HG03565 (cell line): ENCODE measurements around the gene TPSG1.
"Not testable (repeated sequence)": the region's sequence is repeated elsewhere in the genome, so short reads cannot be mapped to it uniquely, and the experiment has no call there.

Experiments used
- ATAC-seq: cut with Tn5 transposase; IDR thresholded peaks from one replicate; pipeline ENCODE4 v1.9.1; 2021; ENCODE audit warnings: mild to moderate bottlenecking, moderate library complexity; ENCODE audit not compliant: unreplicated experiment

TPSG1 gene

DNA sequence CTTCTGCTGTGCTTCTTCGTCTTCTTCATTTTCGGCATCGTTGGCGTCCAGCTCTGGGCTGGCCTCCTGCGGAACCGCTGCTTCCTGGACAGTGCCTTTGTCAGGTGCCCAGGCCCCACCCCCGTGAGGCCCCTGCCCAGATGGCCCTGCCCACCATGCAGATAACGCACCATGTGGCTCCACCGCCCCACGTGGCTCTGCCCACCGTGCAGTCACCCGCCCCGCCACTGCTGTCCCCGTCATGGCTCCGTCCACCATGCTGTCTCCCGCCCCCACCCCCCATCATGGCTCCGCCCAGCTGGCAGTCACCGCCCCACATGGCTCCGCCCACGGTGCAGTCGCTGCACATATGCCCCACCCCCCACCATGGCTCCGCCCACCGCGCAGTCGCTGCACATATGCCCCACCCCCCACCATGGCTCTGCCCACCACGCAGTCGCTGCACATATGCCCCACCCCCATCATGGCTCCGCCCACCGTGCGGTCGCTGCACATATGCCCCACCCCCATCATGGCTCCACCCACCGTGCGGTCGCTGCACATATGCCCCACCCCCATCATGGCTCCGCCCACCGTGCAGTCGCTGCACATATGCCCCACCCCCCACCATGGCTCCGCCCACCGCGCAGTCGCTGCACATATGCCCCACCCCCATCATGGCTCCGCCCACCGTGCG is 26.3 kb downstream of the TPSG1 start:
- ATAC-seq, result not testable (repeated sequence)

- ATAC-seq, result no peak
Observed at GRCh38 chr16:1198194-1198593, 26.9 kb downstream of the TPSG1 start.

DNA sequence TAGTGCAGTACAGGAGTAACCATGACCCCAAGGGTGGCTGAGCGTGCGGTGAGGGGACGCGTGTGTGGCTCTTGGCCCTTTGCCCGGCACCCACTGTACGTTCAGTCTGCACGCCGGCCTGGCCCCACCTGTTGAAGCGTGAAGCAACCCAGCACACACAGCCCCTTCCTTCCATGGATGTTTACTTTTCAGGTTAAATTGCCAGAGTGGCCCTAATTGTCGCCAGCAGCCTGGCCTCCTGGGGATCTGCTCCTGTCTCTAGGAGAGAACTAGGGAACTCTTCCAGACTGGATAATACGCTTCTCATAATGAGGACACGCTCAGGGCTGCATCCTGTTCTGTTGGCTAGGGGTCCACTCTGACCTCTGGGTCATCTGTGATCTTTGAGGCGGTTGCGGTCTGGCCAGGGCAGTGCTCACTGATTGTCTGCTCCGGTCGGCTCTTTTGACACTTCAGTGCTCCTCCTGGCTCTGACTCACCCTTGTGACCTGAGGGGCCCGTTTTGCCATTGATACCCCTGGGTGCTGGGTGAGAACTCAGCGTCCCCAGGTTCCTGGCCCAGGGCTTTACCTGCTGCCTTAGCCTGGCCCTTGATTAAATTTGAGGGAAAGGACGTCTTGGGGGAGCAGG is 27.7 kb downstream of the TPSG1 start:
- no peak for ATAC-seq

DNA sequence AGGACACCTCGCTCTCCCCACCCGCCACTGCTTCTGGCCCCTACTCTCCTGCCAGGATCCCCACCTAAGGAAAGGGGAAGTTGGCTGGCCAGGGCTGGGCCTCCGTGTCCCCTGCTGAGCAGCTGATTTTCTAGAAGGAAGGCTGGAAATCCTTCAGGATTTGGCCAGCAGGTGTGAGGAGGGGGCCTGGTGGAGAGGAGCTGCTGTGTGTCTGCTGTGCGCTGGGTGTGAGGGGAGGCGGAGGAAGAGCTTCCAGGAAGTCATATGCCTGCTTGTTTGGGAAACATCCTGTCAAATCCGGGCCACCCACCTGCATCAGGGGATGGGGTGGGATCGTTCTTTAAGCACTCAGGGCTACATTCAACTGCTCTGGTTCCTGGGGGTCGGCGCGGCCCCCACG is 28.6 kb downstream of the TPSG1 start:
- no peak for ATAC-seq

DNA sequence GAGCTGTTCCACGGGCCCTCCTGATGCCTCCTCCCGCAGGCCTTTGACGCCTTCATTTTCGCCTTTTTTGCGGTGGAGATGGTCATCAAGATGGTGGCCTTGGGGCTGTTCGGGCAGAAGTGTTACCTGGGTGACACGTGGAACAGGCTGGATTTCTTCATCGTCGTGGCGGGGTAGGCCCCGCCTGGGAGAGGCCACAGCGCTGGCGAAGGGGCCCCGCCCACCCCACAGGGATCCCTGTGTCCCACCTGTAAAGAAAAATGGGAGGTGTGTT is 29.7 kb downstream of the TPSG1 start:
- no peak for ATAC-seq

GRCh38 chr16:1194665-1195392 is 30.2 kb downstream of the TPSG1 start:
- ATAC-seq, result no peak

- ATAC-seq, result no peak
Observed at GRCh38 chr16:1193825-1194581, 31.1 kb downstream of the TPSG1 start.

GRCh38 chr16:1193143-1193824 is 31.8 kb downstream of the TPSG1 start:
- ATAC-seq, result no peak

DNA sequence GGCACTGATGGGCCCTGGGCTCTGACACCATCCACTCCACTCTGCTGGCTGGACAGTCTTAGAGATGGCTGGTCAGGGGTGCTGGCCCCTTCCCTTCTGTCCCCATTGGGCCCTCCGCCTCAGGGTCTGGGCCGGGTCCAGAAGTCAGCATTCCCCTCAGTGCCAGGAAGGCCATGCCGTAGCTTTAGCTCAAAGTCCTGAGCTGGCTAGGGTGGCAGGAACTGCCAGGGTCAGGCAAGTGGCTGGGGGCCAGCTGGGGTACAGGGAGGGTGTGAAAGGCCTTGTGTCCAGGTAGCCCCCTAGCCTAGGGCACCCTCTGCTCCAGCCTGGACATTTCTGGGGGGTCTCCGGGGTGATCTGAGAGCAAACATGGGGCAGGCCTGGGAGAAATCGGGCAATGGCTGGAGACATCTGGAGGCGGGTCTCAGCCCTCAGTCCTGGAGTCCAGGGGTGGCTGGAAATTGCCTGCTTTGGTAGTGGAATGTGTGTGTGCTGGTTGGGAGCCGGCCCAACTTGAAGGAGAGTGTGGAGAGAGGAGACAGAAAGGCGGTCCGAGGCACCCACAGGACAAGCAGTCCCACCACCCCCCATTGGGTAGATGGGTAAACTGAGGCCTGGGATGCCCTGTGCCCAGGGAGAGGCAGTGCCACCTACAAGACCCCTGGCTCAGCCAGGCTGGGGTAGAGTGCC is 32.5 kb downstream of the TPSG1 start:
- ATAC-seq, result no peak

- ATAC-seq, result not testable (repeated sequence)
Observed at GRCh38 chr16:1190789-1191188, 34.3 kb downstream of the TPSG1 start.

DNA sequence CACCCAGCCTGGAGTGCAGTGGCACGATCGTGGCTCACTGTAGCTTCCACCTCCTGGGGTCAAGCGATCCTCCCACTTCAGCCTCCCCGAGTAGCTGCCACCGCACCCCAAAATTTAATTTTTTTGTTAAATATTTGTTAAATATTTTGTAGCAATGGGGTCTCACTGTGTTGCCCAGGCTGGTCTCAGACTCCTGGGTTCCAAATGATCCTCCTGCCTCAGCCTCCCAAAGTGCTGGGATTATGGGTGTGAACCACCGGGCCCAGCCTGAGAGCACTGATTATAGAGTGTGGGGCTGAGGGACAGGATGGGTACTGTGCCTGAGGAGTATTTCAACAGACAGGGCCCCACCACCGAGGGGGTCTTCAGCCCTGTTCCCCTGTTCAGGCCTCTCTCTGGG is 35.6 kb downstream of the TPSG1 start:
- no peak for ATAC-seq

DNA sequence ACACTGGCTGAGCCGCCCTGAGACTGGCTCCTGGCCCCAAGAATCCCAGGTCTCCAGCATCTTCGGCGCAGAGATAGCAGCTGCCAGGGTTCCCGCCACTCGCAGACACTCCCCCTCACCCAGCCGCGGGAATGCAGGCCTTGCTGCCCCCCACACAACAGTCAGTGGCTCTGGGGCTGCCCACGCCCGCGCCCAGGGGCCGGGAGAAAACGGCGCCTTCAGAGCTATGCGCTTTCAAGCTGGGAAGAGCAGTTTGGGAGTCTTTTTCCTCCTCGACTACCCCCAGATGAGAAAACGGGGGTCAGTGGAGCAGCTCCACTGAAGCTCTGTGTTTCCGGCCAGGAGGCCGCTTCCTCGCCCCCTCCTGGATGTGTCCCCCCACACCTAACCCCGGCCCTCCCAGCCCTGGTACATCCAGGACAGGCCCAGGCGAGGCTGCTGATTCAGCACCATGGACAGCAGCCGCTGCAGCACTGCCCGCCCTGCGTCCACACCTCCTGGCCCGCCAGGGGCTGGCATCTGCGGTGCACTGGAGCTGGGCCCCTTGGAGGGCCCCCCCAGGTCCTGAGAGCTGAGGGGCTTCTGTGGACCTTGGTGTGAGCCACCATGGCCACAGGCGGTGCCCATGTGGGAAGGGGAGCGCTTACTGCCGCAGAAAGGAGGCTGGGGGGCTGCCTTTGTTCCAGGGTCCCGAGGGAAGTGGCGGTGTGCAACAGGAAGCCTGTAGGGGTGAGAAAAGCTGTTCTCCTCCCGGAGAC is 36.5 kb downstream of the TPSG1 start:
- ATAC-seq, result no peak

- ATAC-seq, result not testable (repeated sequence)
Observed at GRCh38 chr16:1185460-1186207, 39.4 kb downstream of the TPSG1 start.

- no peak for ATAC-seq
Observed at GRCh38 chr16:1184980-1185379, 40.1 kb downstream of the TPSG1 start.

- ATAC-seq, result no peak
Observed at GRCh38 chr16:1184156-1184868, 40.8 kb downstream of the TPSG1 start.

DNA sequence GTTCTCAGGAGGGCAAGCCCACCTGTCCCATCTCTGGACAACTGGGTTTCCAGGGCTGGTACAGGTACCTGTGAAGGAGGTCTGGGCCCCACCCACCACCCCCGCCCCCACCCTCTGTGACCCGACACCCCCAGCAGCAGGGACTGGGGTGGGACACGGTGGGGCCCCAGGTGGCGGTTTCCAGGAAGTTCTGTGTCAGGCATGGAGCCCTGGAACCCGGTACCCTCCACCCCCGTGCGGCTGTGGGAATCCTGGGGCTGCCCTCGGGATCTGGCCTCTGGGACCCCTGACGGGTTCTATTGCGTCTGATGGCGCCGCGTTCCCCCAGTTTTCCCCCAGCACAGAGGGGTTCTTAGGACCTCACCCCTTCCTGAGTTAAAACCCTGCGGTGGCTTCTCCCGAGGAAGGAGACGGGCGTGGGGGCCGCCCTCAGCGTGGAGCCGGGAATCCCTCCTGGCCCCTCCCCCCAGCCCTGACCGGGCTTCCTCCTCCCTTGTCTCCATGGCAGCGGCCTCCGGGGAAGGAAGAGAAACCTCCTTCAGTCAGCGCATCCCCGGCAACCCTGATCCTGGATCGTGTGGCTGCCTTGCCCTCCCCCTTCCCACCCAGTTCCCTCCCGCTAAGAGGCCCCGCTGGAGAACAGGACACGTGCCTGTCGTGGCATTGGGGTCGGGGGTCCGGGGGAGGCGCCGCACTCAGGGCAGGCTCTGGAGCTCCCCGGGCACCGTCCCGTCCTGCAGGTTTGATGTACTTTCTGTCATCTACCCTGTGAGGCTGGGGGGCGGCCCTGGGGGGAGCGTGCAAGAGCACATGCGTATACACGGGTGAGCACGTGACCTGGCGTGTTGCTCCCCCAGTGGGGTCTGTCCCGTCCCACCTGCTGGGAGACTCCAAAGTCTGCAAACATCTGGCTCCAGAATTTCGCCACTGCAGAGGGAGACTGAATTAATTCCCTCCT is 41.8 kb downstream of the TPSG1 start:
- ATAC-seq, result no peak

DNA sequence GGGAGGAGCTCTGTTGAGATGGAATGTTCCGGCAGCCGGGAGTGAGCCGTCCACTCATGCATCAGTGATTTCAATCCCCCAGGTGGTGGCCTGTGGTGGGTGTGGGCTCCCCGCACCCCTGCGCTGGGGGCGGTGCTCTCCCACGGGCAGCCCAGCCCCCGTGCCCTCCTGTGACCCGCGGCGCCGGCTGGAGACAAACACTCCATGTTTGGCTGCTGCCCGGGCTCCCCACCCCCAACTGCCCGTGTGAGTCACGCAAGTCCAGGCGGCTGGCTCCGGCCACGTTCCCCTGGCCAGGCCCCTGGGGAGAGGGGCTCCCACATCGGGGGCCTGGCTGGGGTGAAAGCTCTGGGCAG is 42.8 kb downstream of the TPSG1 start:
- ATAC-seq, result no peak
